ENCODE measurements around the gene PPP3R1. TPM values are rescaled to one million over a fixed set of nuclear protein-coding genes. Genes with fewer than 3 reads are reported as not detected.

PPP3R1 gene
- total and polyA plus RNA-seq, 2 experiments from 2014 or later, result 7.9 to 49.6 TPM

DNA sequence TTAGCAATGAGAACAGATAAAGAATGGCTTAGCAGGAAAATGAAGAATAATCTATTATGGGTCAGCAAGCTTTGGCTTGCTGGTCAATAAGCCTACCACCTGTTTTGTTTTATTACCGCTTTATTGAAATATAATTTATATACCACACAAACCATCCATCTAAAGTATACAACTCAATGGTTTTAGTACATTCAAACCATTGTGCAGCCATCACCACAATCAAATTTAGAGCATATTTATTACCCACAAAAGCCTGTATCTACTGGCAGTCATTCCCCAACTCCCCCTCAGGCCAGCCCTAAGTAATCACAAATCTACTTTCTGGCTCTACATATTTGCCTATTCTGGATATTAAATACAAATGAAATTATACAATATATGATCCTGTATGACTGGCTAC, 17.2 kb downstream of the PPP3R1 start:
- Histone ChIP-seq H3K79me2 (replicated peaks; ENCODE audit: insufficient read depth) (peaks cover 98% of the 10 kb centered on the region), H3K4me1 (ENCODE audit: insufficient read depth) (peaks cover 45% of the 10 kb centered on the region), H3F3A (replicated peaks; ENCODE audit: low read depth) (no peaks in the 10 kb centered on the region), H3K27ac (ENCODE audit: low read depth) (no peak overlapping the region), H2AFZ (no peak overlapping the region), H4K20me1 (replicated peaks; ENCODE audit: insufficient read depth) (peaks cover 76% of the 10 kb centered on the region), H3K4me3 (no peak overlapping the region), H3K27me3 (ENCODE audit: insufficient read depth) (no peaks in the 10 kb centered on the region), H3K36me3 (ENCODE audit: insufficient read depth) (no peaks in the 10 kb centered on the region), H3K4me2 (no peak overlapping the region), H3K9me2 (ENCODE audit: insufficient read depth) (no peaks in the 10 kb centered on the region)
- Mint-ChIP-seq H3K4me1 (peaks cover 51% of the 10 kb centered on the region), H3K27ac (no peak overlapping the region), H3K36me3 (ENCODE audit: low read depth) (no peaks in the 10 kb centered on the region), H3K9me3 (no peaks in the 10 kb centered on the region), H3K4me3 (no peak overlapping the region), H3K27me3 (ENCODE audit: insufficient read depth, low read depth, poor library complexity) (no peaks in the 10 kb centered on the region)
- no peak for ATAC-seq
- TF ChIP-seq POLR2AphosphoS5 (IDR thresholded peaks at IDR 0.05; ENCODE audit: low read depth) (no peak), ZNF331 (CRISPR knock-in tag; IDR thresholded peaks at IDR 0.05; ENCODE audit: low read depth) (no peak), EZH2 (IDR thresholded peaks at IDR 0.05; ENCODE audit: low read depth, unreplicated experiment) (no peak), NANOG (IDR thresholded peaks at IDR 0.05; ENCODE audit: borderline replicate concordance) (no peak), ZNF114 (CRISPR knock-in tag; IDR thresholded peaks at IDR 0.05) (no peak), STAT1 (IDR thresholded peaks at IDR 0.05; ENCODE audit: unreplicated experiment) (no peak), EZH2phosphoT487 (IDR thresholded peaks at IDR 0.05; ENCODE audit: unreplicated experiment) (no peak), CREB1 (CRISPR knock-in tag; IDR thresholded peaks at IDR 0.05; ENCODE audit: low read depth) (no peak), JUNB (IDR thresholded peaks at IDR 0.05; ENCODE audit: unreplicated experiment) (no peak)
- TF ChIP-seq, protein P1, sequence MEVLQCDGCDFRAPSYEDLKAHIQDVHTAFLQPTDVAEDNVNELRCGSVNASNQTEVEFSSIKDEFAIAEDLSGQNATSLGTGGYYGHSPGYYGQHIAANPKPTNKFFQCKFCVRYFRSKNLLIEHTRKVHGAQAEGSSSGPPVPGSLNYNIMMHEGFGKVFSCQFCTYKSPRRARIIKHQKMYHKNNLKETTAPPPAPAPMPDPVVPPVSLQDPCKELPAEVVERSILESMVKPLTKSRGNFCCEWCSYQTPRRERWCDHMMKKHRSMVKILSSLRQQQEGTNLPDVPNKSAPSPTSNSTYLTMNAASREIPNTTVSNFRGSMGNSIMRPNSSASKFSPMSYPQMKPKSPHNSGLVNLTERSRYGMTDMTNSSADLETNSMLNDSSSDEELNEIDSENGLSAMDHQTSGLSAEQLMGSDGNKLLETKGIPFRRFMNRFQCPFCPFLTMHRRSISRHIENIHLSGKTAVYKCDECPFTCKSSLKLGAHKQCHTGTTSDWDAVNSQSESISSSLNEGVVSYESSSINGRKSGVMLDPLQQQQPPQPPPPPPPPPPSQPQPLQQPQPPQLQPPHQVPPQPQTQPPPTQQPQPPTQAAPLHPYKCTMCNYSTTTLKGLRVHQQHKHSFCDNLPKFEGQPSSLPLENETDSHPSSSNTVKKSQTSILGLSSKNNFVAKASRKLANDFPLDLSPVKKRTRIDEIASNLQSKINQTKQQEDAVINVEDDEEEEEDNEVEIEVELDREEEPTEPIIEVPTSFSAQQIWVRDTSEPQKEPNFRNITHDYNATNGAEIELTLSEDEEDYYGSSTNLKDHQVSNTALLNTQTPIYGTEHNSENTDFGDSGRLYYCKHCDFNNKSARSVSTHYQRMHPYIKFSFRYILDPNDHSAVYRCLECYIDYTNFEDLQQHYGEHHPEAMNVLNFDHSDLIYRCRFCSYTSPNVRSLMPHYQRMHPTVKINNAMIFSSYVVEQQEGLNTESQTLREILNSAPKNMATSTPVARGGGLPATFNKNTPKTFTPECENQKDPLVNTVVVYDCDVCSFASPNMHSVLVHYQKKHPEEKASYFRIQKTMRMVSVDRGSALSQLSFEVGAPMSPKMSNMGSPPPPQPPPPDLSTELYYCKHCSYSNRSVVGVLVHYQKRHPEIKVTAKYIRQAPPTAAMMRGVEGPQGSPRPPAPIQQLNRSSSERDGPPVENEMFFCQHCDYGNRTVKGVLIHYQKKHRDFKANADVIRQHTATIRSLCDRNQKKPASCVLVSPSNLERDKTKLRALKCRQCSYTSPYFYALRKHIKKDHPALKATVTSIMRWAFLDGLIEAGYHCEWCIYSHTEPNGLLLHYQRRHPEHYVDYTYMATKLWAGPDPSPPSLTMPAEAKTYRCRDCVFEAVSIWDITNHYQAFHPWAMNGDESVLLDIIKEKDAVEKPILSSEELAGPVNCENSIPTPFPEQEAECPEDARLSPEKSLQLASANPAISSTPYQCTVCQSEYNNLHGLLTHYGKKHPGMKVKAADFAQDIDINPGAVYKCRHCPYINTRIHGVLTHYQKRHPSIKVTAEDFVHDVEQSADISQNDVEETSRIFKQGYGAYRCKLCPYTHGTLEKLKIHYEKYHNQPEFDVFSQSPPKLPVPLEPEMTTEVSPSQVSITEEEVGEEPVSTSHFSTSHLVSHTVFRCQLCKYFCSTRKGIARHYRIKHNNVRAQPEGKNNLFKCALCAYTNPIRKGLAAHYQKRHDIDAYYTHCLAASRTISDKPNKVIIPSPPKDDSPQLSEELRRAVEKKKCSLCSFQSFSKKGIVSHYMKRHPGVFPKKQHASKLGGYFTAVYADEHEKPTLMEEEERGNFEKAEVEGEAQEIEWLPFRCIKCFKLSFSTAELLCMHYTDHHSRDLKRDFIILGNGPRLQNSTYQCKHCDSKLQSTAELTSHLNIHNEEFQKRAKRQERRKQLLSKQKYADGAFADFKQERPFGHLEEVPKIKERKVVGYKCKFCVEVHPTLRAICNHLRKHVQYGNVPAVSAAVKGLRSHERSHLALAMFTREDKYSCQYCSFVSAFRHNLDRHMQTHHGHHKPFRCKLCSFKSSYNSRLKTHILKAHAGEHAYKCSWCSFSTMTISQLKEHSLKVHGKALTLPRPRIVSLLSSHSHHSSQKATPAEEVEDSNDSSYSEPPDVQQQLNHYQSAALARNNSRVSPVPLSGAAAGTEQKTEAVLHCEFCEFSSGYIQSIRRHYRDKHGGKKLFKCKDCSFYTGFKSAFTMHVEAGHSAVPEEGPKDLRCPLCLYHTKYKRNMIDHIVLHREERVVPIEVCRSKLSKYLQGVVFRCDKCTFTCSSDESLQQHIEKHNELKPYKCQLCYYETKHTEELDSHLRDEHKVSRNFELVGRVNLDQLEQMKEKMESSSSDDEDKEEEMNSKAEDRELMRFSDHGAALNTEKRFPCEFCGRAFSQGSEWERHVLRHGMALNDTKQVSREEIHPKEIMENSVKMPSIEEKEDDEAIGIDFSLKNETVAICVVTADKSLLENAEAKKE (CRISPR knock-in tag; IDR thresholded peaks at IDR 0.05), result no peak
- TF ChIP-seq, protein P2, sequence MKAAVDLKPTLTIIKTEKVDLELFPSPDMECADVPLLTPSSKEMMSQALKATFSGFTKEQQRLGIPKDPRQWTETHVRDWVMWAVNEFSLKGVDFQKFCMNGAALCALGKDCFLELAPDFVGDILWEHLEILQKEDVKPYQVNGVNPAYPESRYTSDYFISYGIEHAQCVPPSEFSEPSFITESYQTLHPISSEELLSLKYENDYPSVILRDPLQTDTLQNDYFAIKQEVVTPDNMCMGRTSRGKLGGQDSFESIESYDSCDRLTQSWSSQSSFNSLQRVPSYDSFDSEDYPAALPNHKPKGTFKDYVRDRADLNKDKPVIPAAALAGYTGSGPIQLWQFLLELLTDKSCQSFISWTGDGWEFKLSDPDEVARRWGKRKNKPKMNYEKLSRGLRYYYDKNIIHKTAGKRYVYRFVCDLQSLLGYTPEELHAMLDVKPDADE (IDR thresholded peaks at IDR 0.05), result no peak
- TF ChIP-seq, protein P3, sequence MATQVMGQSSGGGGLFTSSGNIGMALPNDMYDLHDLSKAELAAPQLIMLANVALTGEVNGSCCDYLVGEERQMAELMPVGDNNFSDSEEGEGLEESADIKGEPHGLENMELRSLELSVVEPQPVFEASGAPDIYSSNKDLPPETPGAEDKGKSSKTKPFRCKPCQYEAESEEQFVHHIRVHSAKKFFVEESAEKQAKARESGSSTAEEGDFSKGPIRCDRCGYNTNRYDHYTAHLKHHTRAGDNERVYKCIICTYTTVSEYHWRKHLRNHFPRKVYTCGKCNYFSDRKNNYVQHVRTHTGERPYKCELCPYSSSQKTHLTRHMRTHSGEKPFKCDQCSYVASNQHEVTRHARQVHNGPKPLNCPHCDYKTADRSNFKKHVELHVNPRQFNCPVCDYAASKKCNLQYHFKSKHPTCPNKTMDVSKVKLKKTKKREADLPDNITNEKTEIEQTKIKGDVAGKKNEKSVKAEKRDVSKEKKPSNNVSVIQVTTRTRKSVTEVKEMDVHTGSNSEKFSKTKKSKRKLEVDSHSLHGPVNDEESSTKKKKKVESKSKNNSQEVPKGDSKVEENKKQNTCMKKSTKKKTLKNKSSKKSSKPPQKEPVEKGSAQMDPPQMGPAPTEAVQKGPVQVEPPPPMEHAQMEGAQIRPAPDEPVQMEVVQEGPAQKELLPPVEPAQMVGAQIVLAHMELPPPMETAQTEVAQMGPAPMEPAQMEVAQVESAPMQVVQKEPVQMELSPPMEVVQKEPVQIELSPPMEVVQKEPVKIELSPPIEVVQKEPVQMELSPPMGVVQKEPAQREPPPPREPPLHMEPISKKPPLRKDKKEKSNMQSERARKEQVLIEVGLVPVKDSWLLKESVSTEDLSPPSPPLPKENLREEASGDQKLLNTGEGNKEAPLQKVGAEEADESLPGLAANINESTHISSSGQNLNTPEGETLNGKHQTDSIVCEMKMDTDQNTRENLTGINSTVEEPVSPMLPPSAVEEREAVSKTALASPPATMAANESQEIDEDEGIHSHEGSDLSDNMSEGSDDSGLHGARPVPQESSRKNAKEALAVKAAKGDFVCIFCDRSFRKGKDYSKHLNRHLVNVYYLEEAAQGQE (IDR thresholded peaks at IDR 0.05; ENCODE audit: unreplicated experiment), result no peak
- TF ChIP-seq, protein P4, sequence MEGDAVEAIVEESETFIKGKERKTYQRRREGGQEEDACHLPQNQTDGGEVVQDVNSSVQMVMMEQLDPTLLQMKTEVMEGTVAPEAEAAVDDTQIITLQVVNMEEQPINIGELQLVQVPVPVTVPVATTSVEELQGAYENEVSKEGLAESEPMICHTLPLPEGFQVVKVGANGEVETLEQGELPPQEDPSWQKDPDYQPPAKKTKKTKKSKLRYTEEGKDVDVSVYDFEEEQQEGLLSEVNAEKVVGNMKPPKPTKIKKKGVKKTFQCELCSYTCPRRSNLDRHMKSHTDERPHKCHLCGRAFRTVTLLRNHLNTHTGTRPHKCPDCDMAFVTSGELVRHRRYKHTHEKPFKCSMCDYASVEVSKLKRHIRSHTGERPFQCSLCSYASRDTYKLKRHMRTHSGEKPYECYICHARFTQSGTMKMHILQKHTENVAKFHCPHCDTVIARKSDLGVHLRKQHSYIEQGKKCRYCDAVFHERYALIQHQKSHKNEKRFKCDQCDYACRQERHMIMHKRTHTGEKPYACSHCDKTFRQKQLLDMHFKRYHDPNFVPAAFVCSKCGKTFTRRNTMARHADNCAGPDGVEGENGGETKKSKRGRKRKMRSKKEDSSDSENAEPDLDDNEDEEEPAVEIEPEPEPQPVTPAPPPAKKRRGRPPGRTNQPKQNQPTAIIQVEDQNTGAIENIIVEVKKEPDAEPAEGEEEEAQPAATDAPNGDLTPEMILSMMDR (conservative IDR thresholded peaks at IDR 0.05; ENCODE audit: low read depth in 2 of 2), result no peak
- DNase-seq (ENCODE audit: low spot score), result no peak
